ENCODE measurements around the gene APOL6. TPM values are rescaled to one million over a fixed set of nuclear protein-coding genes. Genes with fewer than 3 reads are reported as not detected.

The APOL6 gene
- total and polyA plus RNA-seq, 7 experiments from 2014 or later = 18.8 to 99.8 (median 37.7) TPM

DNA sequence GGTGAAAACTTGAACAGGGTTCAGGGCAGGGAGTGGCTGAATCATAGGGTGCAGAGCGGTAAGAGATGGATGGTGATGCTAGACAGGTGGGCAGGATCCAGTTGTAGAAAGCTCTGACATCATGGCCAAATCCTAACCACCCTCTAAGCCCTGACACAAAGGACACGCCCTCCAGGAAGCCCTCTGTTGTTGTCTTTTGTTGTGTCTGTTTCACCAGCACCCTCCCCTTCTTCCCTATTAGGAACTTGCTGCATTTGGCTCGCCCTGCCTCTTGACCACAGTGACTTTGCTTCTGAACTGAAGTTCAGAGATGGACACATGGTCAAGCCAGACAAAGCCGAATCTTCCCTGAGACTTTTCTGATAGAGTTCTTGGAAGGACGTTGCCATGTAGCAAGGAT is 14.2 kb upstream of the APOL6 start:
- POLR2A ChIA-PET = no interaction called here
- no peak overlapping the region for H3K4me3 Mint-ChIP-seq
- DNase-seq (no peak), ATAC-seq (peak; percentile 43)
- peaks cover 0 to 3% (median 0%) of the 10 kb centered on the region in 11 donors for H3K9me3 Mint-ChIP-seq
- intact Hi-C loops (cut with micrococcal nuclease) = no loop called here
- CTCF ChIA-PET = no interaction called here
- H3K4me1 ChIP-seq (ENCODE audit: control insufficient read depth in 2 of 2, insufficient read depth in 2 of 2, low read length in 2 of 2) = no peaks in the 10 kb centered on the region
- peaks cover 0 to 7% (median 0%) of the 10 kb centered on the region in 5 donors for H3K27me3 Mint-ChIP-seq
- no peak overlapping the region for H3K27ac ChIP-seq (ENCODE audit: low read depth, low read length)
- no peak overlapping the region for H3K4me3 ChIP-seq (ENCODE audit: low read length)
- peaks cover 15 to 29% (median 22%) of the 10 kb centered on the region in 7 donors for H3K4me1 Mint-ChIP-seq
- H3K27ac Mint-ChIP-seq = peak overlapping the region in 1 of 9 donors; percentile 3
- H3K9me3 ChIP-seq (ENCODE audit: control insufficient read depth in 2 of 3, low read length in 3 of 3) = no peaks in the 10 kb centered on the region
- peaks cover 0 to 1% (median 0%) of the 10 kb centered on the region in 5 donors for H3K36me3 Mint-ChIP-seq
- H3K27me3 ChIP-seq (ENCODE audit: control insufficient read depth in 2 of 2, insufficient read depth in 2 of 2, low read length in 2 of 2) = no peaks in the 10 kb centered on the region
- H3K36me3 ChIP-seq (ENCODE audit: control insufficient read depth in 2 of 3, insufficient read depth in 3 of 3, low read length in 3 of 3) = no peaks in the 10 kb centered on the region

DNA sequence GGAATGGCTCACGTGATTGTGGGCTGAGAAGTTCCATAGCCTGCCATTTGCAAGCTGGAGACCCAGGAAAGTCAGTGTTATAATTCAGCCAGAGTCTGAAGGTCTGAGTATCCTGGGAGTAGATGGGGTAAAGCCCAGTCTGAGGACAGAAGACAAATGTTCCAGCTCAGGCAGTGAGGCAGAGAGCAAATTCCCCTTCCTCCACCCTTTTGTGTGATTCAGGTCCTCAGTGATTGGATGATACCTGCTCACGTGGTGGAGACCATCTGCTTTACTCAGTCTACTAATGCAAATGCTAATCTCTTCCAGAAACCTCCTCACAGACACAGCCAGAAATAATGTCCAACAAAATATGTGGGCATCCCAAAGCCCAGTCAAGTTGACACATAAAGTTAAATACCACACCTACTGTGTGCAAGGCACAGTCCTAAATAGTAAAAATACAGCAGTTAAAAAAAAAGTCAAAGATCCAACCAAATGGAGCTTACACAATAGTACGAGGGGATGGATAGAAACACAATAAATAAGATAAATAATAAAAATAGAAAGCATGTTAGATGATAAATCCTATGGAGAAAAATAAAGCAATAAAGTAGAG is 13.2 kb upstream of the APOL6 start:
- H3K27me3 ChIP-seq (ENCODE audit: control insufficient read depth in 2 of 2, insufficient read depth in 2 of 2, low read length in 2 of 2) = no peaks in the 10 kb centered on the region
- Mint-ChIP-seq H3K4me1 (peaks cover 7 to 21% (median 15%) of the 10 kb centered on the region in 7 donors), H3K9me3 (peaks cover 0 to 3% (median 0%) of the 10 kb centered on the region in 11 donors), H3K27ac (peak overlapping the region in 1 of 9 donors; percentile 2), H3K36me3 (no peaks in the 10 kb centered on the region), H3K4me3 (no peak overlapping the region), H3K27me3 (peaks cover 0 to 7% (median 0%) of the 10 kb centered on the region in 5 donors)
- no peaks in the 10 kb centered on the region for H3K9me3 ChIP-seq (ENCODE audit: control insufficient read depth in 2 of 3, low read length in 3 of 3)
- DNase-seq (no peak), ATAC-seq (no peak)
- H3K4me3 ChIP-seq (ENCODE audit: low read length) = no peak overlapping the region
- H3K4me1 ChIP-seq (ENCODE audit: control insufficient read depth in 2 of 2, insufficient read depth in 2 of 2, low read length in 2 of 2) = no peaks in the 10 kb centered on the region
- ChIA-PET POLR2A (no interaction called here), CTCF (interaction anchor here (1.3 kb wide), 1 partner anchor 13 kb away, joined by 4 read pairs; the partner anchor contains the start of gene APOL6)
- no peaks in the 10 kb centered on the region for H3K36me3 ChIP-seq (ENCODE audit: control insufficient read depth in 2 of 3, insufficient read depth in 3 of 3, low read length in 3 of 3)
- intact Hi-C loops (cut with micrococcal nuclease) = no loop called here
- no peak overlapping the region for H3K27ac ChIP-seq (ENCODE audit: low read depth, low read length)

DNA sequence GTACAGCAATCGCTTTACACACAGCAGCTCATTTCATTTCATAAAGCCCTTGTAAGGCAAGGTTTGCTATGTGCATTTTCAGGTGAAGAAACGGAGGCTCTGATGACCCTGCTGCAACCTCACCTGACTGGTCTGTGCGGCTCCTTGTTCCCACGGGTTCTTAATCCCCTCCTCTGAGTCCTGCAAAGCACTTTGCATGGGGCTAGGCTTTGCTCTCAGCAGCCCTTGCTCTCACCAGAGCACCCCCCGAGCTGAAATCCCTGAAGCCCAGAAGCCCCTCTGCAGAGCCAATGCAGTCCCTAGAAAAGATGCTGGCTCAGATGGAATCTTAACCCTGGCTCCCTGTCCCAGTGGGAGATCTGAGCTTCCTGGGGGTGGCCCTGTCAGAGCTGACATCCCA is 11.0 kb upstream of the APOL6 start:
- CTCF ChIA-PET = no interaction called here
- Mint-ChIP-seq H3K27me3 (peaks cover 0 to 7% (median 0%) of the 10 kb centered on the region in 5 donors), H3K4me3 (no peak overlapping the region), H3K36me3 (no peaks in the 10 kb centered on the region), H3K27ac (no peak overlapping the region), H3K4me1 (peaks cover 3 to 16% (median 15%) of the 10 kb centered on the region in 7 donors), H3K9me3 (peaks cover 0 to 3% (median 0%) of the 10 kb centered on the region in 11 donors)
- intact Hi-C loops (cut with micrococcal nuclease) = no loop called here
- Histone ChIP-seq H3K9me3 (ENCODE audit: control insufficient read depth in 2 of 3, low read length in 3 of 3) (no peaks in the 10 kb centered on the region), H3K4me1 (ENCODE audit: control insufficient read depth in 2 of 2, insufficient read depth in 2 of 2, low read length in 2 of 2) (no peaks in the 10 kb centered on the region), H3K36me3 (ENCODE audit: control insufficient read depth in 2 of 3, insufficient read depth in 3 of 3, low read length in 3 of 3) (no peaks in the 10 kb centered on the region), H3K27ac (ENCODE audit: low read depth, low read length) (no peak overlapping the region), H3K27me3 (ENCODE audit: control insufficient read depth in 2 of 2, insufficient read depth in 2 of 2, low read length in 2 of 2) (no peaks in the 10 kb centered on the region), H3K4me3 (ENCODE audit: low read length) (no peak overlapping the region)
- ATAC-seq (no peak), DNase-seq (no peak)
- POLR2A ChIA-PET = interaction anchor here (1.1 kb wide), 1 partner anchor 11 kb away, joined by 3 read pairs; the partner anchor contains the start of gene APOL6

DNA sequence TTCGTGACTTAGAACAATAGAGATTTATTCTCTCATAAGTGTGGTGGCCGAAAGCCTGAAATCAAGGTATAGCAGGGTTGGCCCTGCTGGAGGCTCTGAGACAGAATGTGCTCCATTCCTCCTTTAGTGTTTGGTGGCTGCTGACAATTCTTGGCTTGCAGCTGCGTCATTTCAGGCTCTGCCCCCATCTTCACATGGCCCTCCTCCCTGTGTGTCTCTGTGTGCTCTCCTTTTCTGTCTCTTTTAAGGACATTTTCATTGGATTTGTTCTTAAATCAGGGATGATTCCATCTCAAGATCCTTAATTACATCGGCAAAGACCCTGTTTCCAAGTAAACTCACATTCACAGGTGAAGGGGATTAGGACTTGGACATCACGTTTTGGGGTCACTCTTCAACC is 10.2 kb upstream of the APOL6 start:
- no peak overlapping the region for H3K4me3 ChIP-seq (ENCODE audit: low read length)
- ChIA-PET POLR2A (no interaction called here), CTCF (no interaction called here)
- no peak overlapping the region for H3K4me3 Mint-ChIP-seq
- no peaks in the 10 kb centered on the region for H3K4me1 ChIP-seq (ENCODE audit: control insufficient read depth in 2 of 2, insufficient read depth in 2 of 2, low read length in 2 of 2)
- H3K27me3 Mint-ChIP-seq = peaks cover 0 to 7% (median 0%) of the 10 kb centered on the region in 5 donors
- H3K27ac ChIP-seq (ENCODE audit: low read depth, low read length) = no peak overlapping the region
- H3K4me1 Mint-ChIP-seq = peaks cover 3 to 14% (median 14%) of the 10 kb centered on the region in 7 donors
- H3K36me3 ChIP-seq (ENCODE audit: control insufficient read depth in 2 of 3, insufficient read depth in 3 of 3, low read length in 3 of 3) = no peaks in the 10 kb centered on the region
- intact Hi-C loops (cut with micrococcal nuclease) = no loop called here
- H3K9me3 Mint-ChIP-seq = peaks cover 0 to 3% (median 0%) of the 10 kb centered on the region in 11 donors
- H3K9me3 ChIP-seq (ENCODE audit: control insufficient read depth in 2 of 3, low read length in 3 of 3) = no peaks in the 10 kb centered on the region
- DNase-seq = no peak
- ATAC-seq = no peak
- H3K27me3 ChIP-seq (ENCODE audit: control insufficient read depth in 2 of 2, insufficient read depth in 2 of 2, low read length in 2 of 2) = no peaks in the 10 kb centered on the region
- H3K27ac Mint-ChIP-seq = no peak overlapping the region
- H3K36me3 Mint-ChIP-seq = no peaks in the 10 kb centered on the region

DNA sequence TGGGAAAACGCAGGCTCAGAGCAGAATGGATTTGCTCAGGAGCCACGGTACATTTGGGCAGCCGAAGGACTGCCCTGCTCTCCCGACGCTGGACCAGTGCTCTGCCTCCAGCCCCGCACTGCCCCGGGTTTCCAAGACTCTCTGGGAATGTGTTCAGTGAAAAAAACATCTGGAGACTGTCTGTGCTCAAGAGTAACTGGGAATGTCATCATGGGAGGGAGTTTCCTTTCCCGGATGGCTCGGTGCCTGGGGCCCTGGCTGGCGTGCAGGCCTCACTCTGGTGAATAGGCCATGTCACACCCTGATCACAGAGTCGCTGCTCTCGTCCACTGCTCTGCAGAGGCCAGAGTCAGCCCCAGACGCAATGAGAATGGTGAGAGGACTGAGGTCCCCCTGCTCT is 9.8 kb upstream of the APOL6 start:
- Mint-ChIP-seq H3K9me3 (peaks cover 0 to 2% (median 0%) of the 10 kb centered on the region in 11 donors), H3K27me3 (peaks cover 0 to 7% (median 0%) of the 10 kb centered on the region in 5 donors), H3K36me3 (no peaks in the 10 kb centered on the region), H3K27ac (no peak overlapping the region), H3K4me1 (peaks cover 3 to 10% (median 10%) of the 10 kb centered on the region in 7 donors), H3K4me3 (no peak overlapping the region)
- ChIA-PET POLR2A (no interaction called here), CTCF (no interaction called here)
- H3K4me3 ChIP-seq (ENCODE audit: low read length) = no peak overlapping the region
- no peak for DNase-seq
- no peaks in the 10 kb centered on the region for H3K4me1 ChIP-seq (ENCODE audit: control insufficient read depth in 2 of 2, insufficient read depth in 2 of 2, low read length in 2 of 2)
- no peaks in the 10 kb centered on the region for H3K36me3 ChIP-seq (ENCODE audit: control insufficient read depth in 2 of 3, insufficient read depth in 3 of 3, low read length in 3 of 3)
- intact Hi-C loops (cut with micrococcal nuclease) = no loop called here
- H3K27ac ChIP-seq (ENCODE audit: low read depth, low read length) = no peak overlapping the region
- ATAC-seq = no peak
- no peaks in the 10 kb centered on the region for H3K27me3 ChIP-seq (ENCODE audit: control insufficient read depth in 2 of 2, insufficient read depth in 2 of 2, low read length in 2 of 2)
- no peaks in the 10 kb centered on the region for H3K9me3 ChIP-seq (ENCODE audit: control insufficient read depth in 2 of 3, low read length in 3 of 3)

DNA sequence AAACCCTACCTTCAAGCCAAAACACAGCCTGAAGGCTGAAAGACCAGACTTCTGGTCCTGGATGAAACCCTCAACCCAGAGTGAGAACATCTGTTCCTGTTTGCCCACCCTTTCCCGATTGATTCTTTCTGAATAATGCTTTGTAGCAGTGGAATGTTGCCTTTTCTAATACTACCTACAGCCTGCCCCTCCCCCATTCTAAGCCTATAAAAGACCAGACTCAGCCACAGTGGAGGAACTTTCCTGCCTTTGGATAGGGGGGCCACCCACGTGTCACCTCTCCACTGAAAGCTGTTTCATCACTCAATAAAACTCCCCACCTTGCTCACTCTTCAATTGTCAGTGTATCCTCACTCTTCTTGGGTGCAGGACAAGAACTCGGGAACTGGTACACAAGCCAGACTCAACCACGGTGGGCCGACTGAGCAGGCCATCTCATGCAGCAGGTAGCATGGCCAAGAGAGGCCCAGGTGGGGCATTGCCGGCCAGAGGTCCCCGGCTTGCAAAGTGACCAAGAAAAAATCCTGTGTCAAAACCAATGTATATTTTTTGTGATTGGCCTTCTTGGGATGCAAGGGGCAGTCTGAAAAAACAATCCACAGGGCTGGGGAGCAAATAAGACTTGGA is 6.6 kb upstream of the APOL6 start:
- Mint-ChIP-seq H3K4me1 (peaks cover 0 to 3% (median 2%) of the 10 kb centered on the region in 7 donors), H3K27ac (peak overlapping the region in 1 of 9 donors; percentile 65), H3K9me3 (no peaks in the 10 kb centered on the region), H3K4me3 (no peak overlapping the region), H3K36me3 (no peaks in the 10 kb centered on the region), H3K27me3 (peaks cover 0 to 6% (median 0%) of the 10 kb centered on the region in 5 donors)
- DNase-seq (no peak), ATAC-seq (no peak)
- Histone ChIP-seq H3K27ac (ENCODE audit: low read depth, low read length) (no peak overlapping the region), H3K4me1 (ENCODE audit: control insufficient read depth in 2 of 2, insufficient read depth in 2 of 2, low read length in 2 of 2) (peaks cover 1% of the 10 kb centered on the region in 2 donors), H3K27me3 (ENCODE audit: control insufficient read depth in 2 of 2, insufficient read depth in 2 of 2, low read length in 2 of 2) (no peaks in the 10 kb centered on the region), H3K4me3 (ENCODE audit: low read length) (no peak overlapping the region), H3K36me3 (ENCODE audit: control insufficient read depth in 2 of 3, insufficient read depth in 3 of 3, low read length in 3 of 3) (no peaks in the 10 kb centered on the region), H3K9me3 (ENCODE audit: control insufficient read depth in 2 of 3, low read length in 3 of 3) (no peaks in the 10 kb centered on the region)
- ChIA-PET CTCF (no interaction called here), POLR2A (no interaction called here)
- intact Hi-C loops (cut with micrococcal nuclease) = no loop called here
